ENCODE measurements around the gene EXOC4.

Gene EXOC4

GRCh38 chr7:133679977-133680376 is 427.1 kb downstream of the EXOC4 start:
- no peak overlapping the region for H3K4me3 ChIP-seq (ENCODE audit: low read depth, low read length)
- TF ChIP-seq CTCF (IDR thresholded peaks at IDR 0.05; ENCODE audit: borderline replicate concordance, insufficient read depth, low read depth, low read length): no peak

- TF ChIP-seq CTCF (IDR thresholded peaks at IDR 0.05; ENCODE audit: borderline replicate concordance, insufficient read depth, low read depth, low read length): no peak
- H3K4me3 ChIP-seq (ENCODE audit: low read depth, low read length): no peak overlapping the region
These were observed 428.7 kb downstream of the EXOC4 start for GRCh38 chr7:133681529-133681928.

- TF ChIP-seq CTCF (IDR thresholded peaks at IDR 0.05; ENCODE audit: borderline replicate concordance, insufficient read depth, low read depth, low read length): no peak
These were observed 429.7 kb downstream of the EXOC4 start for GRCh38 chr7:133682364-133683181.

GRCh38 chr7:133683182-133683454 is 430.2 kb downstream of the EXOC4 start:
- no peak for TF ChIP-seq CTCF (IDR thresholded peaks at IDR 0.05; ENCODE audit: borderline replicate concordance, insufficient read depth, low read depth, low read length)
- H3K4me3 ChIP-seq (ENCODE audit: low read depth, low read length): no peak overlapping the region

More at GRCh38 chr7:133682364-133683181, 429.7 kb downstream of the EXOC4 start:
- no peak overlapping the region for H3K4me3 ChIP-seq (ENCODE audit: low read depth, low read length)

- no peak overlapping the region for H3K4me3 ChIP-seq (ENCODE audit: low read depth, low read length)
- no peak for TF ChIP-seq CTCF (IDR thresholded peaks at IDR 0.05; ENCODE audit: borderline replicate concordance, insufficient read depth, low read depth, low read length)
These were observed 435.8 kb downstream of the EXOC4 start for GRCh38 chr7:133688483-133689239.

- no peak for TF ChIP-seq CTCF (IDR thresholded peaks at IDR 0.05; ENCODE audit: borderline replicate concordance, insufficient read depth, low read depth, low read length)
These were observed 437.9 kb downstream of the EXOC4 start for GRCh38 chr7:133690740-133691139.

More at GRCh38 chr7:133690740-133691139, 437.9 kb downstream of the EXOC4 start:
- no peak overlapping the region for H3K4me3 ChIP-seq (ENCODE audit: low read depth, low read length)
